Measurements from ENCODE around the gene CELF5.

GRCh38 chr19:3289971-3290569, 65.6 kb downstream of the CELF5 start:
- TF ChIP-seq CTCF (conservative IDR thresholded peaks at IDR 0.05; ENCODE audit: low read length), result no peak
- TF ChIP-seq EZH2phosphoT487 (IDR thresholded peaks at IDR 0.05; ENCODE audit: borderline replicate concordance, low read depth, low read length), result no peak

Data from OCI-LY7 (cell line).